HG02885 (cell line): ENCODE measurements around the gene HIRA.
A peak's percentile ranks its signal among the peaks of the same experiment; 100 is the strongest.
"Not testable (repeated sequence)": the region's sequence is repeated elsewhere in the genome, so short reads cannot be mapped to it uniquely, and the experiment has no call there.

Source experiments
- ATAC-seq: cut with Tn5 transposase; IDR thresholded peaks from one replicate; pipeline ENCODE4 v1.9.1; 2021; ENCODE audit warnings: mild to moderate bottlenecking; ENCODE audit not compliant: unreplicated experiment, poor library complexity

Gene HIRA

DNA sequence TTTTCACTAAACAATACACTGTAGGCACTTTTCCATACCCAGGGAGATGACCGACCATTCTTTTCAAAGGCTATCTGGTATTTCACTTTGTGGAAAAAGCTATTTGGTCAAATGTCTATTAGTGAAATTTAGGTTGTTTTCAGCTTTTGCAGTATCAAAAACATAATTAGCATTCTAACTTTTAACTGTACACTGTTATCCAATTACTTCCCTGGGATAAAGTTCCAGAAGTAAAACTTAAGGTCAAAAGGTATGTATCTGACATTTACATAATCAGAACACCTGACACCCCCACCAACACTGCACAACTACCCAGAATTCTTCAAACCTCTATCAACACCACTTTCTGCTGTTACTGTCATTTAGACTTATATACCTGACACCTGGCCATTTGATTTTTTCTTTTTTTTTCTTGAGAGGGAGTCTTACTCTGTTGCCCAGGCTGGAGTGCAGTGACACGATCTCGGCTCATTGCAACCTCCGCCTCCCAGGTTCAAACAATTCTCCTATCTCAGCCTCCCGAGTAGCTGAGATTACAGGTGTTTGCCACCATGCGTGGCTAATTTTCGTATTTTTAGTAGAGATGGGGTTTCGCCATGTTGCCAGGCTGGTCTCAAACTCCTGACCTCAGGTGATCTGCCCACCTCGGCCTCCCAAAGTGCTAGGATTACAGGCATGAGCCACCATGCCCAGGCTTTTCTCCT is 13.9 kb upstream of the HIRA start:
- ATAC-seq = not testable (repeated sequence)

DNA sequence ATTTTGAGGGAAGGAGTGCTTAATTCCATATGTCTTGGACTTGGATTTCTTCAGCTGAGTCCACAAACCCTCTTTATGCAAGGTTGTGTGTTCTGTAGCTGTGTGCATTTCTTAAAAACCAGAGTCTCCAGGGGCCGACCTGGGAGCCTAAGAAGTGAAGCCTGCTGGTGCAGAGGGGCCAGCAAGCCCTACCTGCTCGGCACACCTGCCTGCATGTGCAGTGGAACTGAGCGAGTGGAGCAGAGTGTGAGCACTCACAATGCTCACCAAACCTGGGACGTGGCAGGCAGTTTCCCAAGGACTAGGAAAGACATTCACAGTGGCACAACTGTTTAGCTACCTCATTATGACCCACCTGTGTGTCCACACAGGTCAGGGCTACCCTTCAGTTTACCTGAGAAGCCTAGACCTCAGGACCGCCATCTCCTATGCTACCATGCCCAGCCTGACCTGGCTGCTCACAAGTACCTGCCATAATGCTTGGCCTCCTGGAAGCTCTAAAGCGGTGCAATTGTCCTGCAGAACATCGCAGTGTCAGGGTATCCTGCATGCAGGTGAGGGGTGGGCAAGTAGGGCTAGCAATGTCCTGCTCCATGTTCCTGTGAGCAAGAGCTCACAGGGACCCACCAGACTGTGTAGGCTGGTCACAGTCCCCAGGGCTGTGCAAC is 12.1 kb upstream of the HIRA start:
- ATAC-seq = no peak

DNA sequence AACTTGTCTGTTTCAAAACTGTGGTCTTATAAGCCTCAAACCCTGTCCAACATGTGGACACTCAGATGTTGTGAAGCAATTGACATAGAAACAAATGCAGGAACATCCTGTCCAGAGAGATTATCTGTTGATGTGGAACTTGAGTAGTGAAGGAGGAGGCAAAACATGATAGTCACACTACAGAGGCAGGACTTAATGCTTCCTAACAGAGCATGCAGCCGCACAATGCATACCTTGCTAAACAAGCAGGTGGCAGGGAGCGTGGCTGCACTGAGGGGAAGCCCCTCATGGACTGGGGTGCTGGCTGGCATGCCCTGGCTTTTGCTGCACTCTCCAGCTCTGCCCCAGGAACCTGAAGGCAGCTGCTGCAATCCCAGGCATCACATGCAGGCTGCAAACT is 10.6 kb upstream of the HIRA start:
- ATAC-seq = no peak

DNA sequence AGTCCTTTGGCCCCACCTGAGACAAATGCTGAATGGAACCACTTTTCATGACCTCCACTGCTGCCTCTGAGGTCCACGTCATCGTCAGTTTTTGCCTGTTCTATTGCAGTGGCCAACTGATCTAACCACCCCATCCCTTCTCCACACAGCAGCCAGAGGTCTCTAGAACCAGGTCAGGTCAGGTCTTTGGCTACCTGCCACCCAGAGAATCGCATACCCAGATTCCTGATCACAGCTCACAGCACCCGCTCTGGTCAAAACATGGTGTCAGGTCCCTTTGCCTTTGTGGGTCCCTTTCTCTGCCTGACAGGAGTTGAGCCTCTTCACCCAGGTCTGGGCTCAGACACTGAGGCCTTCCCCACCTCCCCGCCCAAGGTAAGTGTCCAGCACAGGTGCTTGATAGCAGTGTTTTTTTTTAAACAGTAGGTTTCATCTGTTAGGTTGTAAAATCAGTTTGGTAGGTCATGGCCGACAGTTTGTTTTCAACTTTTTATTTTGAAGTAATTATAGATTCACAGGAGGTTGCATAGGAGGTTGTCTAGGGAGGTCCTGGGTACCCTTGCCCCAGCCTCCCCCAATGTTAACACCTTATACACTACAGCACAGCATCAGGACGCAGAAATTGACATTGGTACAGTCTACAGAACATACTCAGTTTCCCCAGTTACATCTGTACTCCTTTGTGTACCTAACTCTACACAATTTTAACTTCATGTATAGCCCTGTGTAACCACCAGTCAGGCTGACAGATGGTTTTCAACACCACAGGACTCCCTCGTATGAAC is 9.1 kb upstream of the HIRA start:
- ATAC-seq = no peak

DNA sequence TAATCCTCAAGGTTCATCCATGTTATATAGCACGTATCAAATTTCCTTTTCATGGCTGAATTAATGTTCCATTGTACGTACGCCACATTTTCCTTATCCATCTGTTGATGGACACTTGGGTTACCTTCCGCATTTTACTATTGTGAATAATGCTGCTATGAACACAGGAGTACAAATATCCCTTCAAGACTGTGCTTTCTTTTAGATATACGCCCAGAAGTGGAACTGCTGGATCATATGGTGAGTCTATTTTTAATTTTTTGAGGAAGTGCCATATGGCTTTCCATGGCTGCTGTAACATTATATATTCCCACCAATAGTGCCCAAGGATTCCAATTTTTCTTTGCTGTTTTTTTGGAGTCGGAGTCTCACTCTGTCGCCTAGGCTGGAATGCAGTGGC is 6.8 kb upstream of the HIRA start:
- no peak for ATAC-seq

- not testable (repeated sequence) for ATAC-seq
These were observed 5.1 kb upstream of the HIRA start for GRCh38 chr22:19436444-19437161.

DNA sequence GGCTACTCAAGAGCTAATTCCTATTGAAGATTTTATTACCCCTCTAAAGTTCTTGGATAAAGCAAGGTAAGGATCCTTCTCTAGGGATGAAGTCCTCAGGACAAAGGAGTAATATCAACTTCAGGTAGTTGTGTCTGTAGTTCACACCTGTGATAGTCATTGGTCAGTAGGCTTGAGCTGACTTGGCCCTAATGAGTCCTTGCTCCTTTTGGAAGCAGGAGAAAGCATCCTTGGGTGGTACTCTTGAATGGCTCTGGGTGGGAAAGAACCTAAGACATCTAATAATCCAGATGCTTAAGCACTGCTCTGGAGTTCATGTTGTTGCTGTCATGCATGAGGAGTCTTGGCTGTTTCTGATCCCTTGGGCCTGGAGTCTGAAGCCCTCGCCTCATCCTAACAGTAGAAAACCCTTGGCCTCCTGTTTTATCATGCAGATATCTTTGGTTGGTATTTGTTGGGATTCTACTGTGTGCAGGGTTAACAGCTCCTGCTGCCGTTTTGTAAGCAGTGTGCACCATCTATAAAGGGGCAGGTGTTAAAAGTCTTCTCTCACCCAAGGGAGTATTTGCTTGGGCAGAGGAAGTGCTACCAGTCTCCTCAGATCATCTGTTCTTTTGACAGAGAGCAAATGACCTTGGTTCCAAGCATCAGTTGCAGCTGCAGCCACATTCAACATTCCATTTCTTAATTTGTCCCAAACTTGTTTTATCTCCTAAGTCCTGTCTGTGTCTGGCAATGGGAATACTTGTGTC is 3.5 kb upstream of the HIRA start:
- ATAC-seq = no peak

DNA sequence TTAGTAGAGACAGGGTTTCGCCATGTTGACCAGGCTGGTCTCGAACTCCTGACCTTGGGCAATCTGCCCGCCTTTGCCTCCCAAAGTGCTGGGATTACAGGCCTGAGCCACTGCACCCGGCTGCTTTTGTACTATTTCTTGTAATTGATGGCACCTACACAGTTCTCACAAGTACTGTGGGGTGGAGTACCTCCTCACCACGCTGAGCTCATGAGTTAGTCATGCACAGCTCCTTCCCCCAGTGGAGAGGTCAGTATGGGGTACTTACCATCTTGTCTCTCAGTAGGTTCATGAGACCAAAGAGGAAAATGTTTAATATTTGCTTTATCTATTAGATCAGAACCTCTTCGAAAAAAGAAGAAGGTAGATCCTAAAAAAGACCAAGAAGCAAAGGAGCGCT is 2.9 kb upstream of the HIRA start:
- ATAC-seq = no peak

DNA sequence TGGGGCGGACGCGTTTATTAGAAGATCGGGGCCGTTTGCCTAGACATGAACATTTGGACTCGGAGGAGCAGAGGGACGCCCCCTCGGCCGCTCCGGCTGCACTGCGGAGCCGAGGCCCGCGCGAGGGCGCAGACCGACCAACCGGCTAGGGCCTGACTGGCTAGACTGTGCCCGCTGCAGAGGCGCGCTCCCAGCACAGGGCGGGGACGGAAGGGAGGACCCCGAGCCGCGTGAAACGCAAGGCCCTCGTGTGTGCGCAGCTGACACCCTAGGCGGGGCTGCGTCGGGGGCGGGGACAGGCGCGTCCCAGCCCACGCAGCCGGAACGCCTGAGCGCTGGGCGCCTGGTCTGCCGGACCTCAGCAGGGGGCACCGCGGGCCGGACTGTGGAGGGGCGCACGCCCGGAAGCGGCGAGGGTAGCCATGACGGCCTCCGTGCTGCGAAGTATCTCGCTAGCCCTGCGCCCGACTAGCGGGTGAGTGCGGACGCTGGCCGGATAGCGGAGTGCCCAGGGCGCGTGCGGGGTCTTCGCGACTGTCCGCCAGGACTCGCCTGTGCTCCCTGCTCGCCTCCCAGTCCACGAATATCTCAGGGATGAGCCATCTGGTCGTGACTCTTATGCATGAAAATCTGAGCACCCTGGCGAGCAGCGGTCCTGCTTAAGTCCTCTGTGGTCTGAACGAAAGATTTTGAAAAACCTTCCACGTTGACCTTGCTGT is 759 bp upstream of the HIRA start, which contains the start of gene MRPL40:
TSS of gene MRPL40 (plus strand) at position 413 of the 719 bp plus-strand sequence. CDS start at position 423, 10 bp downstream.
- ATAC-seq = peak; percentile 76

DNA sequence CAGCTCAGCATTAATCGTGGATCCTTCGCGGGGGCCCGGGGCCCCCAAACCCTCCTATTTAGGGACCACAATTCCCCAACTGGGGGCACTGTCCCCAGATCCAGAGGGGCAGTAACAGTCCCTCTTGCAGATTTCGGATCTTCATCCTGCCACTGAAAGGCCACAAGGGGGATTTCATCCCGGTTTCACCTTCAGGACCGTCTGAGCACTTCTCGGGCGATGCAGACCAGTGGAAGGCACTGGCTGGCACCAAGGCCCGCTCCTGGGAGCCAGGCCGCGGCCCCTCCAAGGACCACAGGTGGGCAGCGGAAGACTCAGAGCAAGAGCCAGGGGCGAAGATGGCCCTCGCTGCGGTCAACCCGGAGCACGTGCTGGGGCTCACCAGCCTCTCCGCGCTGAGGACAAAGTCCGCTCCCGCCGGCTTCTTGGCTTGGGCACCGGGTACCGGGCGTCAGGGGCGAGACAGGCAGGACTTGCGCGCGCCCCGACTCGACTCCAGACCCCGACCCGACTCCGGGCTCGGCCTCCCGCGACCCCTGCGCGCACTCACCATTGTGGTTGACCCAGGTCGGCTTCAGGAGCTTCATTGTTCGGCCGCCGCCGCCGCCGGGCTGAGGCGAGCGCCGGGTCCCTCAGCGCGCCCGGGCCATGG is 517 bp downstream of the HIRA start:
- peak; percentile 7 for ATAC-seq

- ATAC-seq = no peak
These were observed 1.3 kb downstream of the HIRA start for GRCh38 chr22:19429950-19430889.

- no peak for ATAC-seq
These were observed 7.4 kb downstream of the HIRA start for GRCh38 chr22:19424186-19424500.

- no peak for ATAC-seq
These were observed 8.9 kb downstream of the HIRA start for GRCh38 chr22:19422440-19423301.

DNA sequence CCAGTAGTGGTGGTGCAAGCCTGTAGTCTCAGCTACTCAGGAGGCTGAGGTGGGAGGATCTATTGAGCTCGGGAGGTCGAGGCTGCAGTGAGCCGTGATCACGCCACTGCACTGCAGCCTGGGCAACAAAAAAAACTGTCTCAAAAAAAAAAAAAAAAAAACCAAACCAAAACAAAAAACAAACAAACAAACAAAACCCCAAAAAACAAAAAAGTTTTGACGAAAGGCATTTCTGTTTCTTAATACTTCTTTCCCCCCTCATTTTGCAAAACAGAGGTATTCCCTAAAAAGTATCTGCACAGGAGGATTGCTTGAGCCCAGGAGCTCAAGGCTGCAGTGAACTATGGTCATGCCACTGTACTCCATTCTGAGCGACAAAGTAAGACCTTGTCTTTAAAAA is 11.2 kb downstream of the HIRA start:
- ATAC-seq = no peak

DNA sequence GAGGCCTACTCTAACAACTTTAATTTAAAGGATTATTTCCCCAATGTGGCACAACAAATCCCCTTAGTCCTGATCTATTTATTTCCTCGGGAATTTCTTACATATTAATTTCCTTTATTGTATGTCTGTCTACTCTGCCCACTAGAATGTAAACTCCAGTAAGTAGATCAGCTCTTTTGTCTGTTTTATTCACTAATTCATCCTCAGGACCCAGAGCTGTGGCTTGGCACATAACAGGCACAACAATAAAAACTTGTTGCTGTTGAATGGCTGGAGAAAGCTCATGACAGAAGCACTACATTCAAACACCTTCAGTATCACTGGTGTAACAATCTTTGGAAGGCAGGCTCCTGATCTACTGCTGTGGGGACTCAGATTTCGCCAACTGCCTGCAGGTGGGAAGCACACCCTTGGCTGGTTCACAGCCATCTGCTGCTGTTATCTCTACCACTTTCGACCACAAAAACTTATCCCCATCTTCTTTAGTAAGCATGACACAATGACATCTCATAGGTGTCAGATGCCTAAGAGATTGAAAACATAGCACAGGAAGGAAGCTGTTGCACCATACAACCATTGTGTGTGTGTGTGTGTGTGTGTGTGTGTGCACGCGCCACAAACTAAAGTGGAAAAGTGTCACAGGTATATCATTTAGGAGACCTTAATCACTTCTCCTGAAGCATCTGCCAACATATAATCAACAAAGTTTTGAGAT is 11.9 kb downstream of the HIRA start:
- no peak for ATAC-seq

DNA sequence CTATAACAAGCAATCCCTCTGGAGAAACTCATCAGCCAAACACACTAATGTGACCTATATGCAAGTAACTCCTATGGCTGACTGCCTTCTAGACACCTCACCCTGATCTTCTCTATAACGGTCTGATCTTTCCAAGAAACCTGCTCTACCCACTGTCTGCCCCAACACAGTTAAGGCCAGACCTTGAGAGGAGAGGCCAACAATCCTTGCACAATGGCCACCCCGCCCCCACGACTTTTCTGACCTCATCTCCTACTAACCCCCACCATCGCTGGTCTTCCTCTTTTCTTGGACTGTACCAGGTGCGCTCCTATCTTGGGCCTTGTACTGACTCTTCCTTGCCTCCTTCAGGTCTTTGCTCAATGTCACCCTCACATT is 12.5 kb downstream of the HIRA start:
- ATAC-seq = no peak
